ENCODE results near the gene MTIF3.

MTIF3 gene

DNA sequence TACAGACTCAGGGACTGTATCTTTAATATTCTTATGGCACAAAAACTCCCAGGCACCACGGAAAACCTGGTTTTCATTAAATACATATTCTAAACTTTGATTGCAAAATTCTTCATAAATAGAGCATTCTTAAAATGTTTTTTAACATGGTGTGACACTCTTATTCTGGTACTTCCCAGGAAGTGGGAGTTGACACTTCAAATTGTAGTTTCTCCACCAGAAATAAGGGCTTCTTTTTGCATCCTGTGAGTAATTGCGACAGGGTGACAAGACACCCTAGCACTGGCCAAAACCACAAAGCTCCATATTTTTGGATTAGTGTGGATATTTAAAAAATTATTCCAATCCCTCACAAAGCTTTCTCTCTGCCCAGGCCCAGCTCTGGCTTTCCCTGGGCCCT lies 43.6 kb upstream of the MTIF3 start:
- TF ChIP-seq, protein P1, sequence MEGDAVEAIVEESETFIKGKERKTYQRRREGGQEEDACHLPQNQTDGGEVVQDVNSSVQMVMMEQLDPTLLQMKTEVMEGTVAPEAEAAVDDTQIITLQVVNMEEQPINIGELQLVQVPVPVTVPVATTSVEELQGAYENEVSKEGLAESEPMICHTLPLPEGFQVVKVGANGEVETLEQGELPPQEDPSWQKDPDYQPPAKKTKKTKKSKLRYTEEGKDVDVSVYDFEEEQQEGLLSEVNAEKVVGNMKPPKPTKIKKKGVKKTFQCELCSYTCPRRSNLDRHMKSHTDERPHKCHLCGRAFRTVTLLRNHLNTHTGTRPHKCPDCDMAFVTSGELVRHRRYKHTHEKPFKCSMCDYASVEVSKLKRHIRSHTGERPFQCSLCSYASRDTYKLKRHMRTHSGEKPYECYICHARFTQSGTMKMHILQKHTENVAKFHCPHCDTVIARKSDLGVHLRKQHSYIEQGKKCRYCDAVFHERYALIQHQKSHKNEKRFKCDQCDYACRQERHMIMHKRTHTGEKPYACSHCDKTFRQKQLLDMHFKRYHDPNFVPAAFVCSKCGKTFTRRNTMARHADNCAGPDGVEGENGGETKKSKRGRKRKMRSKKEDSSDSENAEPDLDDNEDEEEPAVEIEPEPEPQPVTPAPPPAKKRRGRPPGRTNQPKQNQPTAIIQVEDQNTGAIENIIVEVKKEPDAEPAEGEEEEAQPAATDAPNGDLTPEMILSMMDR (IDR thresholded peaks at IDR 0.05; ENCODE audit: low read depth, low read length): no peak
- H3K4me3 ChIP-seq (ENCODE audit: low read depth, low read length): no peak overlapping the region
- no peak for DNase-seq
- no peaks in the 10 kb centered on the region for H3K4me1 ChIP-seq
- no peaks in the 10 kb centered on the region for H3K27me3 ChIP-seq
- no peaks in the 10 kb centered on the region for H3K36me3 ChIP-seq
- no peaks in the 10 kb centered on the region for H3K9me3 ChIP-seq

DNA sequence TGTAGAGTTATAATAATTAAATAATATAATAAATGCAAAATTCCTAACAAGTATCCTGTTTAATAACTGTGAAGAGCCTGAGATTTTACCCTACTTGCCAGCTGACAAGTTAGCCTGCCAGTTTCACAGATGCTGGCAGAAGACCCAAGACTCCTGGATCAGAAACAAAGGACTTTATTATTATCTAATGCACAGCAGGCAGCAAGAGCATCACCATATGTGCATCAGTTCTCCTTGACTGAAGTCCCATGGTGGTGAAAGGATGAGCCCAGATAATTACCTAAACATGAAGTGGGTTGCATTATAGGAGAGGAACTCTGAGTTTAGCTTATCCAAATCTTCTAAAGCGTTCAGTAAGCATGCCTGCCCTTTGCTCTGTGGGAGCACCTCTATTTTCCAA lies 39.1 kb upstream of the MTIF3 start:
- no peaks in the 10 kb centered on the region for H3K4me1 ChIP-seq
- no peak for DNase-seq
- TF ChIP-seq, protein P1 (IDR thresholded peaks at IDR 0.05; ENCODE audit: low read depth, low read length): no peak

DNA sequence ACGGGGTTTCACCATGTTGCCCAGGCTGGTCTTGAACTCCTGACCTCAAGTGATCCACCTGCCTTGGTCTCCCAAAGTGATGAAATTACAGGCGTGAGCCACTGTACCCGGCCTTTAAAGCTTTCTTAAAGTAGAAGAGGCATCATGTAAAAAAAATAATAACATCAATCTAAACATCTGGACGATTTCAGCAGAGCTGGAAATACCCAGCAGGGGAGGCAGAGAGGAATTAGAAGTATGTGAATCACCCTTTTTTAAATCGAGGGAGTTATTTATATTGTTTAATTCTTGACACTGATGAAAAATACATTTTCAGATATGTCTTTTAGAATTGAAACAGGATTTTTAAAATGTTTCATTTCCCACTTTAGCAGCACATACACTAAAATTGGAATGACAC lies 37.4 kb upstream of the MTIF3 start:
- Histone ChIP-seq H3K27me3 (no peaks in the 10 kb centered on the region), H3K4me1 (no peaks in the 10 kb centered on the region), H3K36me3 (no peaks in the 10 kb centered on the region), H3K4me3 (ENCODE audit: low read depth, low read length) (no peak overlapping the region), H3K9me3 (no peaks in the 10 kb centered on the region)
- TF ChIP-seq, protein P1 (IDR thresholded peaks at IDR 0.05; ENCODE audit: low read depth, low read length): no peak
- DNase-seq: no peak

More for the DNA sequence above, 39.1 kb upstream of the MTIF3 start:
- Histone ChIP-seq H3K4me3 (ENCODE audit: low read depth, low read length) (no peak overlapping the region), H3K27me3 (no peaks in the 10 kb centered on the region), H3K9me3 (no peaks in the 10 kb centered on the region), H3K36me3 (no peaks in the 10 kb centered on the region)

DNA sequence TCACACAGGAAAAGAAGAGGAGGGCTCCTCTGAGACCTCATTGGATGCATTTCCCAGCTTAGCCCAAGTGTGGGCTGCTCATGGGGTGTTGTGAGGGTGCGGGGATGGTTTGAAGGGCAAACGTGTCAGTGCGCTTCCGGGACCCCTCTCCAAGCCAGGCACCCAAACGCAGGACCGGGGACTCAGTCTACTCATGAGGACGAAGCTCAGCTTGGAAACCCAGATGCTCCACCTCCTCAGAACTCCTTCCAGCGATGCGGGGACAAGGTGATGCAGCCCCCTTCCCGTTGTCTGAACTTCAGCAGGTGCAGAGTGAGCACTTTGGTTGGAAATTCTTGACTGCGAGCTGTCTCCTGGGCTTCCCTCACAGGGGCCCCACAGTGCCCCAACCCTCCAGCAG lies 33.1 kb upstream of the MTIF3 start:
- DNase-seq: no peak
- TF ChIP-seq, protein P1 (IDR thresholded peaks at IDR 0.05; ENCODE audit: low read depth, low read length): no peak
- Histone ChIP-seq H3K27me3 (no peaks in the 10 kb centered on the region), H3K4me3 (ENCODE audit: low read depth, low read length) (no peak overlapping the region), H3K4me1 (no peaks in the 10 kb centered on the region), H3K9me3 (no peaks in the 10 kb centered on the region), H3K36me3 (no peaks in the 10 kb centered on the region)

DNA sequence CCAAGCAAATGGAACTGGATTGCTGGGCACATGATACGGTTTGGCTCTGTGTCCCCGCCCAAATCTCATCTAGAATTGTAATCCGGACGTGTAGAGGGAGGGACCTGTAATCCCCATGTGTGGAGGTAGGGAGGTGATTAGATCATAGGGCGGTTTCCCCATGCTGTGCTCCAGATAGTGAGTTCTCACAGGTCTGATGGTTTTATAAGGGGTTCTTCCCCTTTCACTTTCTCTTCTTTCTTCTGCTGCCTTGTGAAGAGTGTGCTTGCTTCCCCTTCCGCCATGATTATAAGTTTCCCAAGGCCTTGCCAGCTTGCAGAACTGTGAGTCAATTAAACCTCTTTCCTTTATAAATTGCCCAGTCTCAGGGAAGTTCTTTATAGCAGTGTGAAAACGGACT lies 32.6 kb upstream of the MTIF3 start:
- TF ChIP-seq, protein P1 (IDR thresholded peaks at IDR 0.05; ENCODE audit: low read depth, low read length): no peak
- H3K9me3 ChIP-seq: no peaks in the 10 kb centered on the region
- no peak overlapping the region for H3K4me3 ChIP-seq (ENCODE audit: low read depth, low read length)
- H3K4me1 ChIP-seq: no peaks in the 10 kb centered on the region
- DNase-seq: no peak
- no peaks in the 10 kb centered on the region for H3K27me3 ChIP-seq
- H3K36me3 ChIP-seq: no peaks in the 10 kb centered on the region

DNA sequence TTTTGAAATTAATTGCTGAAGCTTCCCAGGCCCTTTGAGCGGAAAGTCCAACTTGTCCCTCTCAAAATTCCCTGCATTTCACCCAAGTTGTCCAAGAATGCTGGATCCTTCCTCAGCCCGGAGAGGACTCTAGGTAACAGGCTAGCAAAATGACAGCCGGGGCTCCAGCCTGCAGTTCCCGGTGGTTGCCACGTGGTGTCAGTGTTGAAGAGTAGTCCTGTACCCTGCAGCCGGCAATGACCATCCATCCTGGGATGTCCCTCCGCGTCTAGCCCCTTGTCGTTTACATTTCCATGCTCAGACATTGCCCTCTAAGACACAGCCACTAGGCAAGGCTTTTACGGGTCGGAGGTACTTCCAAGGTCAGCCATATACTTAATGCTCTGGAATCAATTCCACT lies 31.4 kb upstream of the MTIF3 start:
- no peaks in the 10 kb centered on the region for H3K36me3 ChIP-seq
- no peaks in the 10 kb centered on the region for H3K4me1 ChIP-seq
- no peaks in the 10 kb centered on the region for H3K27me3 ChIP-seq
- TF ChIP-seq, protein P1 (IDR thresholded peaks at IDR 0.05; ENCODE audit: low read depth, low read length): peak; percentile 92
- H3K4me3 ChIP-seq (ENCODE audit: low read depth, low read length): no peak overlapping the region
- peak; percentile 74 for DNase-seq
- no peaks in the 10 kb centered on the region for H3K9me3 ChIP-seq
